GM23338 (cell line): ENCODE measurements around the gene ZDHHC11B. TPM values are rescaled to one million over a fixed set of nuclear protein-coding genes. Genes with fewer than 3 reads are reported as not detected.
A peak's percentile ranks its signal among the peaks of the same experiment; 100 is the strongest.

Experiments used
- ATAC-seq: fragments of 200-7000 bp; cut with Tn5 transposase; 3 replicates; pipeline ENCODE4 v1.9.1; 2020
- DNase-seq: peaks from one replicate; pipeline ENCODE4 v3.0.0-alpha.2; 2015; ENCODE audit warnings: low spot score
- H2AFZ ChIP-seq: fragments of 200-600 bp; sonication (generic); 2 replicates; pipeline ENCODE4 v1.8.0; 2016; ENCODE audit warnings: antibody characterized with exemption, mild to moderate bottlenecking, moderate library complexity
- H3F3A ChIP-seq: fragments of 200-600 bp; sonication (generic); replicated peaks from 2 replicates; pipeline ENCODE4 v1.8.0; 2017; ENCODE audit warnings: antibody characterized with exemption, mixed run types, low read depth
- H3K27ac ChIP-seq: fragments of 200-600 bp; sonication (generic); 2 replicates; pipeline ENCODE4 v1.6.1; 2016; ENCODE audit warnings: low read depth
- H3K27me3 ChIP-seq: fragments of 200-600 bp; sonication (generic); 2 replicates; pipeline ENCODE4 v1.8.0; 2016; ENCODE audit warnings: mild to moderate bottlenecking, mixed run types, moderate library complexity; ENCODE audit not compliant: insufficient read depth
- H3K36me3 ChIP-seq: fragments of 200-600 bp; sonication (generic); 2 replicates; pipeline ENCODE4 v1.8.0; 2016; ENCODE audit warnings: mild to moderate bottlenecking; ENCODE audit not compliant: insufficient read depth
- H3K4me1 ChIP-seq: fragments of 200-600 bp; sonication (generic); 2 replicates; pipeline ENCODE4 v1.8.0; 2016; ENCODE audit warnings: mild to moderate bottlenecking, moderate library complexity; ENCODE audit not compliant: insufficient read depth
- H3K4me2 ChIP-seq: fragments of 200-600 bp; sonication (generic); 2 replicates; pipeline ENCODE4 v1.7.1; 2017; ENCODE audit warnings: mixed run types
- H3K4me3 ChIP-seq: fragments of 200-600 bp; sonication (generic); 2 replicates; pipeline ENCODE4 v1.6.1; 2016; ENCODE audit warnings: mixed run types
- H3K79me2 ChIP-seq: fragments of 200-600 bp; sonication (generic); replicated peaks from 2 replicates; pipeline ENCODE4 v1.8.0; 2017; ENCODE audit warnings: mild to moderate bottlenecking; ENCODE audit not compliant: insufficient read depth
- H3K9me2 ChIP-seq: fragments of 200-600 bp; sonication (generic); 2 replicates; pipeline ENCODE4 v1.8.0; 2017; ENCODE audit not compliant: insufficient read depth
- H4K20me1 ChIP-seq: fragments of 200-600 bp; sonication (generic); replicated peaks from 2 replicates; pipeline ENCODE4 v1.8.0; 2017; ENCODE audit warnings: mild to moderate bottlenecking; ENCODE audit not compliant: insufficient read depth
- H3K27ac Mint-ChIP-seq: 2 replicates; pipeline ENCODE4 v1.8.0; 2020; ENCODE audit warnings: inconsistent platforms, mild to moderate bottlenecking, moderate library complexity, mixed read lengths
- H3K27me3 Mint-ChIP-seq: 3 replicates; pipeline ENCODE4 v1.8.0; 2022; ENCODE audit warnings: low read depth, mild to moderate bottlenecking, moderate library complexity, mixed read lengths, inconsistent platforms; ENCODE audit not compliant: insufficient read depth, poor library complexity
- H3K36me3 Mint-ChIP-seq: 3 replicates; pipeline ENCODE4 v1.8.0; 2021; ENCODE audit warnings: low read depth, mild to moderate bottlenecking, inconsistent platforms, moderate library complexity, mixed read lengths
- H3K4me1 Mint-ChIP-seq: 3 replicates; pipeline ENCODE4 v1.8.0; 2020; ENCODE audit warnings: mild to moderate bottlenecking, inconsistent platforms, mixed read lengths
- H3K4me3 Mint-ChIP-seq: 3 replicates; pipeline ENCODE4 v1.8.0; 2021; ENCODE audit warnings: moderate library complexity, mild to moderate bottlenecking, inconsistent platforms, mixed read lengths
- H3K9me3 Mint-ChIP-seq: 3 replicates; pipeline ENCODE4 v1.8.0; 2020; ENCODE audit warnings: moderate library complexity, mild to moderate bottlenecking, inconsistent platforms, mixed read lengths
- CREB1 ChIP-seq: fragments of 250-450 bp; sonication (Bioruptor Pico); IDR thresholded peaks from 2 replicates; pipeline ENCODE4 v1.5.0; 2020; ENCODE audit warnings: low read depth, mild to moderate bottlenecking, moderate library complexity
- NANOG ChIP-seq: IDR thresholded peaks from 2 replicates; pipeline ENCODE4 v1.6.1; 2016; ENCODE audit warnings: antibody characterized with exemption, borderline replicate concordance
- polyA plus RNA-seq: library from polyadenylated mRNA; unstranded; fragments of >200 nt; fragmentation: Nextera tagmentation; extraction: Ambion mirVana; gene quantifications from 2 replicates; pipeline ENCODE4 v1.2.1, GENCODE V29; 2016
- total RNA-seq: library from RNA; depleted of rRNA; stranded (reverse); fragments of >200 nt; shearing (Covaris generic); gene quantifications from 2 replicates; pipeline ENCODE4 v1.2.3, GENCODE V29; 2014
- TF ChIP-seq, protein P1 (sequence below): fragments of 250-450 bp; sonication (Bioruptor Pico); IDR thresholded peaks from 2 replicates; pipeline ENCODE4 v1.5.0; 2020; ENCODE audit warnings: mild to moderate bottlenecking, moderate library complexity

ZDHHC11B gene
- total and polyA plus RNA-seq, 2 experiments from 2014 or later, result 0.89 to 1.2 TPM

DNA sequence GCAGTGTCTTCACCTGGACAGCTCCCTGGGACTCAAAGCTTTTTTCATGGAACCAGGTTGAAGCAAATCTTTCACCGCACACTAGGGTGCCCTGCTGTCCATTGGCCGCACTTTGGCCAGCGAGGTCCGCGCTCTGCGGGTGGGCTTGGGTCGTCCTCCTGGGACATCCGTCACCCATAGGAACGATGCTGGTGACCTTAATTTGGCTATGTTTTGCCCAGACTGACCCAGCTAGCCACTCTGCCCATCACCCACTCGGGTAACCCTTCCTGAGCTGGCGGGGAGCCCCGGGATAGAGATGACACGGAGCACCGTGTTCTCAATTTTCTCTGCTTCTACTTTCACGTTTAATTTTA is 25.9 kb downstream of the ZDHHC11B start (continued):
- TF ChIP-seq, protein P1, sequence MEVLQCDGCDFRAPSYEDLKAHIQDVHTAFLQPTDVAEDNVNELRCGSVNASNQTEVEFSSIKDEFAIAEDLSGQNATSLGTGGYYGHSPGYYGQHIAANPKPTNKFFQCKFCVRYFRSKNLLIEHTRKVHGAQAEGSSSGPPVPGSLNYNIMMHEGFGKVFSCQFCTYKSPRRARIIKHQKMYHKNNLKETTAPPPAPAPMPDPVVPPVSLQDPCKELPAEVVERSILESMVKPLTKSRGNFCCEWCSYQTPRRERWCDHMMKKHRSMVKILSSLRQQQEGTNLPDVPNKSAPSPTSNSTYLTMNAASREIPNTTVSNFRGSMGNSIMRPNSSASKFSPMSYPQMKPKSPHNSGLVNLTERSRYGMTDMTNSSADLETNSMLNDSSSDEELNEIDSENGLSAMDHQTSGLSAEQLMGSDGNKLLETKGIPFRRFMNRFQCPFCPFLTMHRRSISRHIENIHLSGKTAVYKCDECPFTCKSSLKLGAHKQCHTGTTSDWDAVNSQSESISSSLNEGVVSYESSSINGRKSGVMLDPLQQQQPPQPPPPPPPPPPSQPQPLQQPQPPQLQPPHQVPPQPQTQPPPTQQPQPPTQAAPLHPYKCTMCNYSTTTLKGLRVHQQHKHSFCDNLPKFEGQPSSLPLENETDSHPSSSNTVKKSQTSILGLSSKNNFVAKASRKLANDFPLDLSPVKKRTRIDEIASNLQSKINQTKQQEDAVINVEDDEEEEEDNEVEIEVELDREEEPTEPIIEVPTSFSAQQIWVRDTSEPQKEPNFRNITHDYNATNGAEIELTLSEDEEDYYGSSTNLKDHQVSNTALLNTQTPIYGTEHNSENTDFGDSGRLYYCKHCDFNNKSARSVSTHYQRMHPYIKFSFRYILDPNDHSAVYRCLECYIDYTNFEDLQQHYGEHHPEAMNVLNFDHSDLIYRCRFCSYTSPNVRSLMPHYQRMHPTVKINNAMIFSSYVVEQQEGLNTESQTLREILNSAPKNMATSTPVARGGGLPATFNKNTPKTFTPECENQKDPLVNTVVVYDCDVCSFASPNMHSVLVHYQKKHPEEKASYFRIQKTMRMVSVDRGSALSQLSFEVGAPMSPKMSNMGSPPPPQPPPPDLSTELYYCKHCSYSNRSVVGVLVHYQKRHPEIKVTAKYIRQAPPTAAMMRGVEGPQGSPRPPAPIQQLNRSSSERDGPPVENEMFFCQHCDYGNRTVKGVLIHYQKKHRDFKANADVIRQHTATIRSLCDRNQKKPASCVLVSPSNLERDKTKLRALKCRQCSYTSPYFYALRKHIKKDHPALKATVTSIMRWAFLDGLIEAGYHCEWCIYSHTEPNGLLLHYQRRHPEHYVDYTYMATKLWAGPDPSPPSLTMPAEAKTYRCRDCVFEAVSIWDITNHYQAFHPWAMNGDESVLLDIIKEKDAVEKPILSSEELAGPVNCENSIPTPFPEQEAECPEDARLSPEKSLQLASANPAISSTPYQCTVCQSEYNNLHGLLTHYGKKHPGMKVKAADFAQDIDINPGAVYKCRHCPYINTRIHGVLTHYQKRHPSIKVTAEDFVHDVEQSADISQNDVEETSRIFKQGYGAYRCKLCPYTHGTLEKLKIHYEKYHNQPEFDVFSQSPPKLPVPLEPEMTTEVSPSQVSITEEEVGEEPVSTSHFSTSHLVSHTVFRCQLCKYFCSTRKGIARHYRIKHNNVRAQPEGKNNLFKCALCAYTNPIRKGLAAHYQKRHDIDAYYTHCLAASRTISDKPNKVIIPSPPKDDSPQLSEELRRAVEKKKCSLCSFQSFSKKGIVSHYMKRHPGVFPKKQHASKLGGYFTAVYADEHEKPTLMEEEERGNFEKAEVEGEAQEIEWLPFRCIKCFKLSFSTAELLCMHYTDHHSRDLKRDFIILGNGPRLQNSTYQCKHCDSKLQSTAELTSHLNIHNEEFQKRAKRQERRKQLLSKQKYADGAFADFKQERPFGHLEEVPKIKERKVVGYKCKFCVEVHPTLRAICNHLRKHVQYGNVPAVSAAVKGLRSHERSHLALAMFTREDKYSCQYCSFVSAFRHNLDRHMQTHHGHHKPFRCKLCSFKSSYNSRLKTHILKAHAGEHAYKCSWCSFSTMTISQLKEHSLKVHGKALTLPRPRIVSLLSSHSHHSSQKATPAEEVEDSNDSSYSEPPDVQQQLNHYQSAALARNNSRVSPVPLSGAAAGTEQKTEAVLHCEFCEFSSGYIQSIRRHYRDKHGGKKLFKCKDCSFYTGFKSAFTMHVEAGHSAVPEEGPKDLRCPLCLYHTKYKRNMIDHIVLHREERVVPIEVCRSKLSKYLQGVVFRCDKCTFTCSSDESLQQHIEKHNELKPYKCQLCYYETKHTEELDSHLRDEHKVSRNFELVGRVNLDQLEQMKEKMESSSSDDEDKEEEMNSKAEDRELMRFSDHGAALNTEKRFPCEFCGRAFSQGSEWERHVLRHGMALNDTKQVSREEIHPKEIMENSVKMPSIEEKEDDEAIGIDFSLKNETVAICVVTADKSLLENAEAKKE (CRISPR knock-in tag), result no peak

DNA sequence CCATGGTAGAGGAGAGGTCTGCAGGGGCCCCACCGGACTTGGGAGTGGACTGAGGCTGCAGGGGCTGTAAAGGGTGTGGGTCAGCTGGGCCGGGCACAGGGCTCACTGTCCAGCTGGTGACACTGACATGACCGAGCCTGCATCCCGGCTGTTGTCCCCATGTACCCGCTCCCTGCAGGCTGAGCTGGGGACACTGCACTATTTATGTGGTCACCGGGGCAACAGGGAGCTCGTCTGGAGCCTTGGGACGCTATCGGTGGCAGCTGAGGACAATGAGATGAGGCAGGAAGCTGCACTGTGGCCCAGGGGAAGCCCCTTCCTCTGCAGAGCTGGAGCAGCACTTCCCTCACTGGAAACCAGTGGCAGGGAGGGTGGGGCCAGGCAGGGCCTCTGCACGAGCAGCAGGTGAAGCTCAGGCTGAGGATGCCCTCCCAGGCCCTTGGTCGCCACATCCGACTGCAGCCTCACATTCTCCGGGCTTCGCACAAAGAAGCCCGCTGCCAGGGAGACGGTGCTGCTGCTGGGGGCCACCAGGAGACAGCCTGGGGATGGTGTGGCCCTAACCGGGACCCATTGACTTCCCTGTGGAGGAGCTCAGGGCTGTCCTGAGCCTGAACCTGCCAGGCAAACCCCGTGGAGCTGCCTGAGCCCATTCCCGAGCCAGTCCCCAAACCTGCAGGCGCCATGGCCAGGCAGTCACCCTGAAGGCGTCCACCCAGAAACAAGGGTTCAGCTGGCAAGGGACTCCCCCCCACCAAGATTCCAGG is 26.4 kb downstream of the ZDHHC11B start:
- DNase-seq (no peak), ATAC-seq (peak; percentile 23)
- no peak overlapping the region for H3K27ac ChIP-seq
- no peaks in the 10 kb centered on the region for H3K4me1 Mint-ChIP-seq
- H3K4me1 ChIP-seq, result no peaks in the 10 kb centered on the region
- peaks cover 18% of the 10 kb centered on the region for H3K27me3 Mint-ChIP-seq
- no peaks in the 10 kb centered on the region for H3F3A ChIP-seq
- H3K27ac Mint-ChIP-seq, result no peak overlapping the region
- H3K4me3 ChIP-seq, result no peak overlapping the region
- peaks cover under 1% of the 10 kb centered on the region; the same call in 1 of the 3 replicates for H3K9me3 Mint-ChIP-seq
- no peaks in the 10 kb centered on the region for H3K36me3 ChIP-seq
- H3K4me2 ChIP-seq, result no peak overlapping the region
- no peaks in the 10 kb centered on the region for H3K79me2 ChIP-seq
- H4K20me1 ChIP-seq, result no peaks in the 10 kb centered on the region; the same call in 1 of the 2 replicates
- H2AFZ ChIP-seq, result no peak overlapping the region
- H3K36me3 Mint-ChIP-seq, result no peaks in the 10 kb centered on the region; the same call in 2 of the 3 replicates
- TF ChIP-seq CREB1 (CRISPR knock-in tag) (no peak), NANOG (no peak)
- no peaks in the 10 kb centered on the region for H3K9me2 ChIP-seq
- no peaks in the 10 kb centered on the region for H3K27me3 ChIP-seq
- no peak overlapping the region for H3K4me3 Mint-ChIP-seq
